ENCODE data around the gene MSI2.

DNA sequence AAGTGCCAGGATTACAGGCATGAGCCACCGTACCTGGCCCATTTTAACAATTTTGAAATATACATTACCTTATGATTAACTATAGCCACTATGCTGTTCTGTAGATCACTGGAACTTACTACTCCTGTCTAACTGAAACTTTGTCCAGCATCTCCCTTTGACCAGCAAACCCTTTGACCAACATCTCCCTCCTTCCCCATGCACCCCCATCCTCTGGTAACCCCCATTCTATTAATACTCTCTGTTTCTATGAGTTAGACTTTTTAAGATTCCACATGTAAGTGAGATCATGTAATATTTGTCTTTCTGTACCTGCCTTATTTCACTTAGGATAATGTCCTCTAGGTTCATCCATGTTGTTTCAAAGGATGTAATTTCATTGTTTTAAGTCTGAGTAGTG is 178.0 kb downstream of the MSI2 start:
- no peak for TF ChIP-seq FOXM1 (IDR thresholded peaks at IDR 0.05; ENCODE audit: borderline replicate concordance, low read depth)
- TF ChIP-seq, protein P1, sequence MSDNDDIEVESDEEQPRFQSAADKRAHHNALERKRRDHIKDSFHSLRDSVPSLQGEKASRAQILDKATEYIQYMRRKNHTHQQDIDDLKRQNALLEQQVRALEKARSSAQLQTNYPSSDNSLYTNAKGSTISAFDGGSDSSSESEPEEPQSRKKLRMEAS (IDR thresholded peaks at IDR 0.05): no peak
- TF ChIP-seq, protein P2, sequence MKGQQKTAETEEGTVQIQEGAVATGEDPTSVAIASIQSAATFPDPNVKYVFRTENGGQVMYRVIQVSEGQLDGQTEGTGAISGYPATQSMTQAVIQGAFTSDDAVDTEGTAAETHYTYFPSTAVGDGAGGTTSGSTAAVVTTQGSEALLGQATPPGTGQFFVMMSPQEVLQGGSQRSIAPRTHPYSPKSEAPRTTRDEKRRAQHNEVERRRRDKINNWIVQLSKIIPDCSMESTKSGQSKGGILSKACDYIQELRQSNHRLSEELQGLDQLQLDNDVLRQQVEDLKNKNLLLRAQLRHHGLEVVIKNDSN (IDR thresholded peaks at IDR 0.05): no peak
- TF ChIP-seq EP300 (IDR thresholded peaks at IDR 0.05; ENCODE audit: borderline replicate concordance): no peak
- TF ChIP-seq CEBPB (IDR thresholded peaks at IDR 0.05): no peak
- TF ChIP-seq TAF1 (IDR thresholded peaks at IDR 0.05; ENCODE audit: low read depth): no peak
- TF ChIP-seq RAD21 (IDR thresholded peaks at IDR 0.05; ENCODE audit: low read depth): no peak
- no peak for TF ChIP-seq NFIC (IDR thresholded peaks at IDR 0.05)

Measured in Ishikawa (cell line).